SU-DHL-6 (cell line): ENCODE results near the gene SUPT3H.
"Not testable (repeated sequence)": the region's sequence is repeated elsewhere in the genome, so short reads cannot be mapped to it uniquely, and the experiment has no call there.

Source experiments
- CTCF ChIP-seq: fragments of 200-600 bp; sonication (generic); IDR thresholded peaks from one replicate; pipeline ENCODE4 v1.5.1; 2017; ENCODE audit warnings: antibody characterized with exemption, mild to moderate bottlenecking, low read length, moderate library complexity; ENCODE audit not compliant: insufficient read depth, poor library complexity, severe bottlenecking
- EZH2phosphoT487 ChIP-seq: fragments of 200-600 bp; sonication (generic), shearing (Covaris generic); conservative IDR thresholded peaks from 2 replicates; pipeline ENCODE4 v1.6.1; 2018; ENCODE audit warnings: mild to moderate bottlenecking, antibody characterized with exemption, low read length, moderate library complexity, mixed read lengths

GRCh38 chr6:45062659-45063058, 315.1 kb downstream of the SUPT3H start:
- not testable (repeated sequence) for TF ChIP-seq CTCF, EZH2phosphoT487
